Subcutaneous adipose tissue (tissue), 4 donors: ENCODE results near the gene NPFF. TPM values are rescaled to one million over a fixed set of nuclear protein-coding genes. Genes with fewer than 3 reads are reported as not detected.

Experiments used
- CTCF ChIP-seq: fragments of 450-650 bp; IDR thresholded peaks from one replicate; pipeline ENCODE4 v1.5.1; 2016; ENCODE audit warnings: low read depth, mild to moderate bottlenecking, control low read depth, antibody characterized with exemption, moderate library complexity
- total RNA-seq, 4 donors: library from RNA; depleted of rRNA; stranded (reverse); fragments of >200 nt; gene quantifications; one replicate each; pipeline ENCODE4 v1.1.0, GENCODE V29; 2016

Gene NPFF
- total RNA-seq, 4 donors from 2014 or later, result not detected

DNA sequence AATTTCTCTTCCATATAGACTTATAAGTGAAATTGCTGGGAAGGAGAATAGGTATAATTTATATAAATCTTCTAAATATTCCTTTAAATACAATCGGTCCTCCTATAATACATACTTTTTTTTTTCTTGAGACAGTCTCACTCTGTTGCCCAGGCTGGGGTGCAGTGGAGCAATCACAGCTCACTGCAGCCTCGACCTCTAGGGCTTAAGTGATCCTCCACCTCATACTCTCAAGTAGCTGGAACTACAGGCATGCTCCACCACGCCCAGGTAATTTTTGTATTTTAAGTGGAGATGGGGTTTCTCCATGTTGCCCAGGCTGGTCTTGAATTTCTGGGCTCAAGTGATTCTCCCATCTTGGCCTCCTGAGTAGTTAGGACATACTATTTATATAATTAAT, 29.7 kb upstream of the NPFF start:
- TF ChIP-seq CTCF, result no peak

DNA sequence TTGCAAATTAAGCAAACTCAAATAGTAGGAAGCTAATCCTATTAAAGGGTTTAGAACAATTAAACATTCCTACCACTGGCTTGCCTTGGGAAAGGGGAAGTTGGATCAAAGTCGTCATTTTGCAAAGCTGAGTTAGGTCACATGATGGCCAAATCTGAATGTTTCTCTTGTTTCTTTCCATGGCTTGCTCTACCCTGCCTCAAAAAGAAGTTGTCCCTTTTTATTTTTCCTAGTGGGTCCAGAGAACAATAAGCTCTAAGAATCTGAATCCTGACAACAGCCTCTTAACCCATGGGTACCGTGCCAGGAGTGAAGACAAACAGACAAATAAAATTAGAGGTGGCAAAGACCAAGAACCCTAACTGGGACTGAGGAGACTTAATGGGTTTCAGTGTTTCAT, 26.2 kb upstream of the NPFF start:
- no peak for TF ChIP-seq CTCF

DNA sequence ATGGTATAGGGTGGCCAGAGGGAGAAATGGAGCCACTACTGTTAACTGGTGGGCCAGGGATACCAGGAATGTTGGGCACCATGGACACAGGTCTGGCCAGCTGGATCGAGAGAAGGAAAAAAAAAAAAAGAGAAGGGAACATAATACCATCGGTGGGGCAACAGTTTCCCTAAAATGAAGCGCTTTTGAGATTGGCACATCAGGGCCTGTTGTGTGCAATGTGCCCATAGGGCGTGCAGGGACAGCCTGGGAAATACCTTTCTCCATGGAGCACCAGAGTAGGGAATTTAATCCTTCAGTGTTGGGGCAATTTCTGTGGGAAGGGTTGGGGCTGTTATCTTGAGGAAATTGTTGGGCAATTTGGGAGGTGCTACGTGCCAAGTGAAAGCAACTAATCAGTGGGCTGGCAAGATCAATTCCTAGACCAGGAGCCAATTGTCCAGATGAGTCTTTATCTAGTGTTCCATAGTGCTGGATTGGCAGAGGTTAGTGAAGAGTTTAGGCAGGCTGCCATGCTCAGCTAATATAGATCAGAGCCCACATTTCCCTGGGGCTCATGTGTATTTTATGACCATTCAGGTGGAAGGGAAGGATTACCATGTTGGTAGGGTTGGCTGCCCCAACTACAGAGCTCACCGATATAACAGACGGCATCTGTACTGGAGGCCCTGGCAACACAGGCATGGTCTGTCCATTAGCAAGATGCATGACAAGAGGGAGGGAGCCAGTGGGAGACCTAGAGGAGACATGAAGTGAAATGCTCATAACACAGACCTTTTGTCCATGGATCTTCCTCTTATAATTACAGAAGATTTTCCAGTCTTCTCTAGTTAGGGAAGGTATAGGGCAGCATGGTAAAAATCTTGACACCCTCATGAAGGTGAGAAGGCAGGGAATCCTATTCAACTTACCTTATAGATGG, 25.5 kb upstream of the NPFF start:
- no peak for TF ChIP-seq CTCF

- no peak for TF ChIP-seq CTCF
Observed at GRCh38 chr12:53532021-53532420, 24.7 kb upstream of the NPFF start.

DNA sequence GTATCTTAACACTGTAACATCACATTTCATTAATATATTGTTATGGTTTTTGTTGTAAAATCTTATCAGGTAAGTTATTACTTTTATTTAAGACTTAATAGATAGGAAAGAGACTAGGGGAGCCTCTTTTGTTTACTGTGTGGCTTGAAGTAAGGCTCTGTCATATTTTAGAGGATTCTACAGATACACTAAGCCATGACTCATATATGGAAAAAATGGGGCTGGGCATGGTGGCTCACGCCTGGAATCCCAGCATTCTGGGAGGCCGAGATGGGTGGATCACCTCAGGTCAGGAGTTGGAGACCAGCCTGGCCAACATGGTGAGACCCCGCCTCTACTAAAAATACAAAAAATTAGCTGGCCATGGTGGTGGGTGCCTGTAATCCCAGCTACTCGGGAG, 23.6 kb upstream of the NPFF start:
- no peak for TF ChIP-seq CTCF

DNA sequence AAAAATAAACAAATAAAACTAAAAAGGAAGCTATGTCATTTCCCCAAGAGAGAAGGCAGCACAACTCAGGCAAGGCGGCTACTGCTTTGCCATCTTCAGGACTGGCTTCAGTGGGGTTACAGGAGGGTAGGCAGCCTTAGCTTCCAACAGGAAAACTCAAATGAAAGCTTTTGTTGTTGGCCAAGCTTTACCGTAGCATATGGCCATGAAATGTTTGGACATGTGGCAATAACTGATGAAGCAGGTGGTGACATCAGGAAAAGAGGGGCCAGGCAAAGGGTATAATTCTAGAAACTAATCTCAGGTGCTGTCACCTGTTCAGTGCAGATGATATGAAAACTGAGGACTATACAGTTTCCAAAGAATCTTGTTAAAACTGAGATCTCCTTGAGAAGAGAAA, 22.8 kb upstream of the NPFF start:
- TF ChIP-seq CTCF, result no peak

DNA sequence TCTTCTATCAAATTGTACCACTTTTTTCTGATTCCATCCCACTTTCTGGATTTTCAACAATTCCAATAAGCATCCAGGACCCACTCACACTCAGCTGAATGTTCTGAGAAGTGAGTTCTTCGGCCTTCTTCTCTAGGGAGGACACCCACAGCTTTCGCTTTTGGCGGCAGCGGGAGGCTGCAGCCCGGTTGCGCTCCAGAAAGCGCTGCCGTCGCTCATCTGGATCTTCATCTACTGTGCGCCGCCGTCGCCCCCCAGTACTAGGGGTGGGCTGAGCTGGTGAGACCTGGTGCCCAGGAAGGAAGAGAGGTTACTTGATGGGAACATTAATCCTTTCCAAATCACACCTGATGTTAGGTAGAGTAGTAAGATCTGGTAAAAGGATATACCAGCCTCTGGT, 17.2 kb upstream of the NPFF start:
- no peak for TF ChIP-seq CTCF
